HEK293T (cell line): ENCODE measurements around the gene ARHGAP9.

Experiments used
- CTCF ChIA-PET: fragments of 350-600 bp; formaldehyde crosslinking; extraction: SDS; loops from one replicate; lab custom pipeline; 2021; ENCODE audit warnings: antibody characterized with exemption, inconsistent platforms; lab: Yijun Ruan, JAX
- POLR2A ChIA-PET: fragments of 350-600 bp; formaldehyde crosslinking; extraction: SDS; loops from one replicate; lab custom pipeline; 2020; ENCODE audit warnings: antibody characterized with exemption, inconsistent platforms; lab: Yijun Ruan, JAX
- DNase-seq: peaks from one replicate; pipeline ENCODE4 v3.0.0; 2012; ENCODE audit warnings: mixed read lengths; ENCODE audit errors: extremely low spot score
- ARNT ChIP-seq: fragments of 450-650 bp; IDR thresholded peaks from 2 replicates; pipeline ENCODE4 v1.6.1; 2017; ENCODE audit warnings: mild to moderate bottlenecking
- BHLHE40 ChIP-seq: fragments of 450-650 bp; IDR thresholded peaks from 2 replicates; pipeline ENCODE4 v1.6.1; 2016; ENCODE audit warnings: mild to moderate bottlenecking, moderate library complexity, borderline replicate concordance
- CTBP1 ChIP-seq: fragments of 450-650 bp; IDR thresholded peaks from 2 replicates; pipeline ENCODE4 v1.6.1; 2016; ENCODE audit warnings: borderline replicate concordance
- ELF4 ChIP-seq: fragments of 450-650 bp; IDR thresholded peaks from 2 replicates; pipeline ENCODE4 v1.6.1; 2017; ENCODE audit warnings: antibody characterized with exemption
- FOXA1 ChIP-seq: fragments of 450-650 bp; IDR thresholded peaks from 2 replicates; pipeline ENCODE4 v1.6.1; 2016; ENCODE audit warnings: mild to moderate bottlenecking
- FOXK2 ChIP-seq: fragments of 450-650 bp; IDR thresholded peaks from 2 replicates; pipeline ENCODE4 v1.6.1; 2016; ENCODE audit warnings: mild to moderate bottlenecking
- FOXM1 ChIP-seq: fragments of 450-650 bp; IDR thresholded peaks from 2 replicates; pipeline ENCODE4 v1.6.1; 2017; ENCODE audit warnings: mild to moderate bottlenecking, borderline replicate concordance
- HDGF ChIP-seq: fragments of 450-650 bp; IDR thresholded peaks from 2 replicates; pipeline ENCODE4 v1.6.1; 2017; ENCODE audit warnings: antibody characterized with exemption, borderline replicate concordance
- L3MBTL2 ChIP-seq: fragments of 450-650 bp; conservative IDR thresholded peaks from 2 replicates; pipeline ENCODE4 v1.6.1; 2016; ENCODE audit warnings: mild to moderate bottlenecking
- LEF1 ChIP-seq: fragments of 450-650 bp; IDR thresholded peaks from 2 replicates; pipeline ENCODE4 v1.6.1; 2017; ENCODE audit warnings: mild to moderate bottlenecking, borderline replicate concordance
- NFRKB ChIP-seq: fragments of 450-650 bp; IDR thresholded peaks from 2 replicates; pipeline ENCODE4 v1.6.1; 2016; ENCODE audit warnings: mild to moderate bottlenecking, moderate library complexity
- PKNOX1 ChIP-seq: fragments of 450-650 bp; IDR thresholded peaks from 2 replicates; pipeline ENCODE4 v1.6.1; 2016
- SP1 ChIP-seq: fragments of 450-650 bp; IDR thresholded peaks from 2 replicates; pipeline ENCODE4 v1.6.1; 2017
- SUZ12 ChIP-seq: fragments of 450-650 bp; IDR thresholded peaks from 2 replicates; pipeline ENCODE4 v1.6.1; 2016; ENCODE audit warnings: mild to moderate bottlenecking
- TARDBP ChIP-seq: fragments of 450-650 bp; IDR thresholded peaks from 2 replicates; pipeline ENCODE4 v1.6.1; 2016
- ZNF384 ChIP-seq: fragments of 450-650 bp; IDR thresholded peaks from 2 replicates; pipeline ENCODE4 v1.6.1; 2016

The ARHGAP9 gene

GRCh38 chr12:57474430-57474829, 5.2 kb downstream of the ARHGAP9 start:
- TF ChIP-seq ELF4: no peak
- TF ChIP-seq NFRKB: no peak
- no peak for TF ChIP-seq FOXM1
- no peak for TF ChIP-seq ZNF384
- no peak for TF ChIP-seq FOXK2
- DNase-seq: no peak
- ChIA-PET CTCF (interaction anchor here (2.7 kb wide), 1 partner anchor 15 kb away, joined by 9 read pairs; the partner anchor contains the start of gene GLI1), POLR2A (interaction anchor here (1.2 to 1.3 kb wide), 2 partner anchors 11 to 16 kb away, joined by 4 to 7 read pairs; no protein-coding TSS in a partner anchor)

- ChIA-PET POLR2A (interaction anchor here (1.2 kb wide), 1 partner anchor 12 kb away, joined by 4 read pairs; no protein-coding TSS in a partner anchor), CTCF (interaction anchor here (2.7 kb wide), 1 partner anchor 15 kb away, joined by 9 read pairs; the partner anchor contains the start of gene GLI1)
- DNase-seq: no peak
- TF ChIP-seq PKNOX1: no peak
- no peak for TF ChIP-seq SP1
- TF ChIP-seq FOXA1: no peak
- no peak for TF ChIP-seq BHLHE40
- TF ChIP-seq NFRKB: no peak
- no peak for TF ChIP-seq TARDBP
- no peak for TF ChIP-seq FOXM1
- TF ChIP-seq CTBP1: no peak
- no peak for TF ChIP-seq ELF4
- no peak for TF ChIP-seq ZNF384
- TF ChIP-seq HDGF: no peak
- no peak for TF ChIP-seq ARNT
These were observed 5.8 kb downstream of the ARHGAP9 start for GRCh38 chr12:57473886-57474285.

GRCh38 chr12:57473392-57473791, 6.3 kb downstream of the ARHGAP9 start:
- CTCF ChIA-PET: interaction anchor here (2.7 kb wide), 1 partner anchor 14 kb away, joined by 9 read pairs; the partner anchor contains the start of gene GLI1
- no peak for DNase-seq
- TF ChIP-seq CTBP1 (no peak), FOXA1 (no peak), FOXK2 (no peak), SP1 (no peak), FOXM1 (no peak), ELF4 (no peak), BHLHE40 (no peak), LEF1 (no peak), ZNF384 (no peak), TARDBP (no peak), SUZ12 (no peak), L3MBTL2 (no peak), ARNT (no peak), HDGF (no peak), PKNOX1 (no peak)
- POLR2A ChIA-PET: no interaction called here

- DNase-seq: no peak
- no peak for TF ChIP-seq ZNF384
- TF ChIP-seq SUZ12: no peak
- TF ChIP-seq CTBP1: no peak
- ChIA-PET CTCF (interaction anchor here (0.5 kb wide), 1 partner anchor 17 kb away, joined by 3 read pairs; no protein-coding TSS in a partner anchor), POLR2A (no interaction called here)
These were observed 7.3 kb downstream of the ARHGAP9 start for GRCh38 chr12:57472391-57472790.

GRCh38 chr12:57471661-57472060, 8.0 kb downstream of the ARHGAP9 start:
- ChIA-PET CTCF (interaction anchor here (0.6 to 1.9 kb wide), 2 partner anchors 13 to 227 kb away, joined by 4 to 8 read pairs; no protein-coding TSS in a partner anchor), POLR2A (interaction anchor here (1.0 kb wide), 1 partner anchor 13 kb away, joined by 3 read pairs; no protein-coding TSS in a partner anchor)
- no peak for TF ChIP-seq FOXK2
- DNase-seq: no peak

- POLR2A ChIA-PET: interaction anchor here (1.0 kb wide), 1 partner anchor 12 kb away, joined by 3 read pairs; no protein-coding TSS in a partner anchor
- DNase-seq: no peak
- CTCF ChIA-PET: interaction anchor here (0.6 to 1.9 kb wide), 2 partner anchors 13 to 226 kb away, joined by 4 to 8 read pairs; no protein-coding TSS in a partner anchor
- no peak for TF ChIP-seq NFRKB
- no peak for TF ChIP-seq HDGF
- TF ChIP-seq SUZ12: no peak
- no peak for TF ChIP-seq ELF4
- no peak for TF ChIP-seq PKNOX1
These were observed 8.6 kb downstream of the ARHGAP9 start for GRCh38 chr12:57470970-57471656.
